Lower leg skin (tissue), 4 donors: Measurements from ENCODE around the gene EGR2. TPM values are rescaled to one million over a fixed set of nuclear protein-coding genes. Genes with fewer than 3 reads are reported as not detected.
"Not testable (repeated sequence)": the region's sequence is repeated elsewhere in the genome, so short reads cannot be mapped to it uniquely, and the experiment has no call there.

Experiments
- DNase-seq, 2 donors: peaks; one replicate each; pipeline ENCODE4 v3.0.0-alpha.2; 2019; ENCODE audit warnings: low spot score in 2 of 2
- H3K4me3 ChIP-seq: fragments of 200-600 bp; sonication (generic); 2 replicates; pipeline ENCODE4 v1.5.1; 2017; ENCODE audit warnings: mild to moderate bottlenecking, low read depth; ENCODE audit not compliant: poor library complexity, severe bottlenecking
- POLR2A ChIP-seq, 2 donors: fragments of 450-650 bp; IDR thresholded peaks; one replicate each; pipeline ENCODE4 v1.6.1; 2016 to 2017; ENCODE audit warnings: antibody characterized with exemption in 2 of 2, mild to moderate bottlenecking in 1 of 2, moderate library complexity in 1 of 2
- WGBS, 2 donors: methylation state at CpG; one replicate each; pipeline ENCODE4 v1.1.5; 2018; 5-methylcytosine and 5-hydroxymethylcytosine counted together
- intact Hi-C: fragments of 100-400 bp; cut with DNase I; formaldehyde crosslinking; loops from one replicate; pipeline ENCODE4 v1.15.0; 2023; ENCODE audit warnings: low total_unique reads
- total RNA-seq, 4 donors: library from RNA; depleted of rRNA; stranded (reverse); fragments of >200 nt; gene quantifications; one replicate each; pipeline ENCODE4 v1.1.0, GENCODE V29; 2016
- TF ChIP-seq, protein P1 (sequence below), 3 donors: fragments of 450-650 bp; IDR thresholded peaks; one replicate each; pipeline ENCODE4 v1.5.1; 2016; ENCODE audit warnings: antibody characterized with exemption in 3 of 3, mild to moderate bottlenecking in 3 of 3, moderate library complexity in 2 of 3

Gene EGR2
- total RNA-seq, 4 donors from 2014 or later, result 9.7 to 23.8 (median 18.1) TPM

DNA sequence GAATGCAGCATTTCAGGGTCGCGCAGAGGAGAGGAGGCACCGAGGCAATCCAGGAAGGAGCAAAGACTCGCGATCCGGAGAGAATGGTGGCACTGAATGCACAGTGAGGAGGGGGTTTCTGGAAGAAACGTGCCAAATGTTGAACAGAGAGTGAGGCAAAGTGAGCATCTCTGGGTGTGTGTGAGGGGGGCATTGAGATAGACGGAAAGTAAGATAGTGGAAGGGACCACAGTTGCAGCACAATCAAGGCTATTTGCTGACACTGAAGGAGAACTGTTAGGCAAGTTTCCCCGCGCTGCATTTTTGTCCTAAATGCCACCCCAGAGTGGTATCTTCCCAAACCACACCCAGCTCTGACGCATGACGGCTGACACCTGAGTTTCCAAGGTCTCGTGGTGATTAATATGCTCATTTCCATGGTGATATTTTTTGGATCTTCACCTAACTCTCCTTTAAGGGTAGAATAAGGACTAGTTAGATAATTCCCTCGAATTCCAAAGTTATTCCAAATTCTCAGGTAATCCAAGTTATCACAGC is 26.1 kb downstream of the EGR2 start:
- TF ChIP-seq, protein P1, sequence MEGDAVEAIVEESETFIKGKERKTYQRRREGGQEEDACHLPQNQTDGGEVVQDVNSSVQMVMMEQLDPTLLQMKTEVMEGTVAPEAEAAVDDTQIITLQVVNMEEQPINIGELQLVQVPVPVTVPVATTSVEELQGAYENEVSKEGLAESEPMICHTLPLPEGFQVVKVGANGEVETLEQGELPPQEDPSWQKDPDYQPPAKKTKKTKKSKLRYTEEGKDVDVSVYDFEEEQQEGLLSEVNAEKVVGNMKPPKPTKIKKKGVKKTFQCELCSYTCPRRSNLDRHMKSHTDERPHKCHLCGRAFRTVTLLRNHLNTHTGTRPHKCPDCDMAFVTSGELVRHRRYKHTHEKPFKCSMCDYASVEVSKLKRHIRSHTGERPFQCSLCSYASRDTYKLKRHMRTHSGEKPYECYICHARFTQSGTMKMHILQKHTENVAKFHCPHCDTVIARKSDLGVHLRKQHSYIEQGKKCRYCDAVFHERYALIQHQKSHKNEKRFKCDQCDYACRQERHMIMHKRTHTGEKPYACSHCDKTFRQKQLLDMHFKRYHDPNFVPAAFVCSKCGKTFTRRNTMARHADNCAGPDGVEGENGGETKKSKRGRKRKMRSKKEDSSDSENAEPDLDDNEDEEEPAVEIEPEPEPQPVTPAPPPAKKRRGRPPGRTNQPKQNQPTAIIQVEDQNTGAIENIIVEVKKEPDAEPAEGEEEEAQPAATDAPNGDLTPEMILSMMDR (IDR thresholded peaks at IDR 0.05), result no peak
- TF ChIP-seq POLR2A (IDR thresholded peaks at IDR 0.05), result no peak
- intact Hi-C loops, result no loop called here
- no peak overlapping the region for H3K4me3 ChIP-seq
- WGBS, 2 donors, result 74 to 77% methylated on average over 14 of the region's 14 CpGs
- DNase-seq, result no peak

DNA sequence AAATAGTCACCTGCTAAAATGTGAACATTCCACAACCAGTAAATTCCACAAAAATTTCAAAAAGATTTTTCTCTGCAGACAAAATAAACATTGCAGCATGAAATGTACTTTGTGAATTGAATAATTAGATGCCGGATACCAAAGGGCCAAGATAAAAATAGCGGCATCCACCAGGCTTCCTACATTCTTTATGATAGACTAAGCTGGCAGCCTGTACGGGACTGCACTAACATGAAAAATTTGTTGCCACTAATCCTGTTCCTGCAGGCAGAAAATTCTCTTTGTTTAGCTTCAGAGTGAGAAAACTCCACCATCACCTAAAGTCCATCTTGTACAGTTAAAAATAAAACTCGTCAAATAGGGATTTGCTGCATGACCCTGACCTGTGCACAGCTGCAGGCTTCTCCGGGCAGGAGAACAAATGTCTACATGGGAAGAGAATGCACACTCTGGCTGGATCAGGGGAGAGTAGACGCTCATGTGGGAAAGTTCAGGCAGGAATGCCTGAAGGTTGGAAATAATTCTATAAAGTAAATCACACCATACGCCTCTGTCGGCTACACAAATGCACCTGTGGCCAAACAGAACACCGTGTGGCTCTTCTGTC is 27.2 kb downstream of the EGR2 start:
- no peak overlapping the region for H3K4me3 ChIP-seq
- WGBS, 2 donors, result 41 to 44% methylated on average over 9 of the region's 9 CpGs
- no peak for TF ChIP-seq POLR2A (IDR thresholded peaks at IDR 0.05)
- TF ChIP-seq, protein P1 (IDR thresholded peaks at IDR 0.05), result no peak
- intact Hi-C loops, result no loop called here
- no peak for DNase-seq

DNA sequence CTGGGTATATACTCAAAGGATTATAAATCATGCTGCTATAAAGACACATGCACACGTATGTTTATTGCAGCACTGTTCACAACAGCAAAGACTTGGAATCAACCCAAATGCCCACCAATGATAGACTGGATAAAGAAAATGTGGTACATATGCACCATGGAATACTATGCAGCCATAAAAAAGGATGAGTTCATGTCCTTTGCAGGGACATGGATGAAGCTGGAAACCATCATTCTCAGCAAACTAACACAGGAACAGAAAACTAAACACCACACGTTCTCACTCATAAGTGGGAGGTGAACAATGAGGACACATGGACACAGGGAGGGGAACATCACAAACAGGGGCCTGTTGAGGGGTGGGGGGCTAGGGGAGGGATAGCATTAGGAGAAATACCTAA is 27.9 kb downstream of the EGR2 start:
- H3K4me3 ChIP-seq, intact Hi-C loops, DNase-seq: not testable (repeated sequence)
- 88 to 92% methylated on average over 2 of the region's 2 CpGs for WGBS, 2 donors

DNA sequence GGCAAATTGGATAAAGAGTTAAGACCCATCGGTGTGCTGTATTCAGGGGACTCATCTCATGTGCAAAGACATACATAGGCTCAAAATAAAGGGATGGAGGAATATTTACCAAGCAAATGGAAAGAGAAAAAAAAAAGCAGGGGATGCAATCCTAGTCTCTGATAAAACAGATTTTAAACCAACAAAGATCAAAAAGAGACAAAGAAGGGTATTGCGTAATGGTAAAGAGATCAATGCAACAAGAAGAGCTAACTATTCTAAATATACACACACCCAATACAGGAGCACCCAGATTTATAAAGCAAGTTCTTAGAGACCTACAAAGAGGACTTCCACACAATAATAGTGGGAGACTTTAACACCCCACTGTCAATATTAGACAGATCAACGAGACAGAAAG is 31.6 kb downstream of the EGR2 start:
- 95 to 96% methylated on average over 3 of the region's 3 CpGs for WGBS, 2 donors
- DNase-seq, H3K4me3 ChIP-seq, intact Hi-C loops: not testable (repeated sequence)

DNA sequence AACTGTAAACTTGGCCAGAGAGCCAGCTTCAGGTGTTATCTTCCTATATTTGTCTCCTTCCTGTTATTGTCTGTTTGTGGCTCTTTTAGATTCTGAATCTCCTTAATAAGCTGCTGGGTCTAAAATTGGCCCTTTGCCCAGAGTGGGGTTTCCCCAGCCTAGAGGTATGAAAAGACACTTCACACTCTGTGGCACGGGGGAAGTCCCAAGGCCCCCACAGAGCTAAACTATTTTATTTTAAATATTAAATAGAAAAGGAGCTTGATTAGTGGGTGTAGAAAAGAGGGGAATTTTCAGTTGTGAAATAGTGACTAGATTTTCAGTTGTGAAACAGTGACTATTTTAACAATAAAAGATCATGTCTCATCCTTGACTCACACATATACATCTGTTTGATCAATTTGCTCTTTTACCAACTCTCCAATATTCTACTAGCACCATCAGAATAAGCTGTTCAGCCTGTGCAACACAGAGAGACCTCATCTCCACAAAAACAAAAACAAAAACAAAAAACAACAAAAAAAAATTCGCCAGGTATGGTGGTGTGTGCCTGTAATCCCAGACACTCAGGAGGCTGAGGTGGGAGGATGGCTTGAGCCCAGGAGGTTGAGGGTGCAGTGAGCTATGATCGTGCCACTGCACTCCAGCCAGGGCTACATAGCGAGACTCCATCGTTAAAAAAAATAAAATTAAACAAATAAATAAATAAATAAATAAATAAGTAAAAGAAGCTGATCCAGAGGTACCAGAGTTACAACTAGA is 36.5 kb downstream of the EGR2 start:
- 77 to 83% methylated on average over 5 of the region's 5 CpGs for WGBS, 2 donors
- no peak overlapping the region for H3K4me3 ChIP-seq
- no peak for DNase-seq
- intact Hi-C loops, result no loop called here
- no peak for TF ChIP-seq POLR2A (IDR thresholded peaks at IDR 0.05)
- TF ChIP-seq, protein P1 (IDR thresholded peaks at IDR 0.05), result no peak

DNA sequence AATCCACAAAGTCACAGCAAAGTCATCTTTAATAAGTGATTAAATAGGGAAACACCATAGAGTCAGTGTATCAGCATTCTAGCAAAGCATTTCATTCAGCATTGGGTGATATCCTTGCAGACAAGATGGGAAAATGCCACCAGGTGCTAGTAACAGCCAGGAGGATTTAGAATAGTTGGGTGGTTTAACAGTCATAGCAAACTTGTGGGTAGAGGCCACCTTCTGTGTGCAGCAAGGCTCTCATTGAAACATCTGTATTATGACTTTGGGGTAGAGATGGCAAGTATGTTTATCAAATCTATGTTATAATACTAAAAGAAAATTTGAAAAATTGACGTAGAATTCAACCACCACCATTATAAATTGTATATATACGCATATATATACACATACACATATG is 38.0 kb downstream of the EGR2 start:
- H3K4me3 ChIP-seq, result no peak overlapping the region
- no peak for TF ChIP-seq POLR2A (IDR thresholded peaks at IDR 0.05)
- TF ChIP-seq, protein P1 (IDR thresholded peaks at IDR 0.05), result no peak
- WGBS, 2 donors, result 93% methylated on average over 2 of the region's 2 CpGs
- no peak for DNase-seq
- intact Hi-C loops, result no loop called here
